Anterior cingulate cortex (tissue), 58 donors: ENCODE measurements around the gene CCDC8.

ENCODE experiments used
- DNase-seq, 58 donors: peaks; one replicate each; lab custom pipeline; 2025; lab: John Stamatoyannopoulos, UW

Gene CCDC8

DNA sequence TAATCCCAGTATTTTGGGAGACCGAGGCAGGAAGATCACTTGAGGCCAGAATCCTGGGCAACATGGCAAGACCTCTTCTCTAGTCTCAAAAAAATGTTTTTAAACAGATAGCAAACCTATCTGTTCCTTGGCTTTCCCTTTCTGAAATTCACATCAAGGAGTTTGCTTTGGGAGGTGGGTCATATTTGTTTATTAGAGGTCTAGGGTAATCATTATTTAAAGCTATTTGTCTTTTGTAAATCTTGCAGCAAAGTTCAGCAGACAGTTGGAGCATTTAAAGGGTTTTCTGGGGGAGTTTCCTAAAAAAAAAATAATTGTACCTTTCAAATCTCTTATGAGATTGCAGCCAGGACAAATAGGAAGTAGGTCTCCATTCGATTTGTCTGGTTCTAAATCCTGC lies 49.0 kb downstream of the CCDC8 start:
- DNase-seq = no peak

DNA sequence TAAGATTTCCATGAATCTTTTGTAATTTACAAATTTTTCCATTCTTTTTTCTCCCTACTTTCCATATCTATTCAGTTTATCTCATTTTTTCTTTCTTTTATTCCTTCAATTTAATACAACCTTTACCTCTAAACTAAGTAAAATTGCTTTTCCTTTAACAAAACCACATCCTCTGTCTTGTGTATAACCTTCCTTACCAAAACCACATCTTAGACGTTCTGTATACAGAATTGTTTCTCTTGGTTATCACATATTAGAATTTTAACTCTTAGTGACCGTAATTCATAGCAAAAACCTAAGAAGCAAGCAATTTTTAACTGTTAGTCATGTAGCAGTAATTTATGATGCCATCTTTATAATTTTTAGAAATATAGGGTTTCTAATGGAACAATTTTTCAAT lies 51.4 kb downstream of the CCDC8 start:
- DNase-seq = no peak
